Endometrial microvascular endothelial cells (primary cell): ENCODE measurements around the gene SMOC1. TPM values are rescaled to one million over a fixed set of nuclear protein-coding genes. Genes with fewer than 3 reads are reported as not detected.

Experiments used
- in situ Hi-C: cut with HindIII; loops from 2 replicates; pipeline ENCODE4 v1.10.0; 2017; ENCODE audit warnings: low sequenced_read_pairs, low pct_unique_long_range_greater_than_20kb; ENCODE audit errors: inconsistent ontology term
- total RNA-seq: library from RNA; depleted of rRNA; stranded (reverse); fragments of >200 nt; gene quantifications from one replicate; pipeline ENCODE4 v1.2.3, GENCODE V29; 2015; ENCODE audit errors: inconsistent ontology term

The SMOC1 gene
- total RNA-seq, 1 donor from 2014 or later: not detected

DNA sequence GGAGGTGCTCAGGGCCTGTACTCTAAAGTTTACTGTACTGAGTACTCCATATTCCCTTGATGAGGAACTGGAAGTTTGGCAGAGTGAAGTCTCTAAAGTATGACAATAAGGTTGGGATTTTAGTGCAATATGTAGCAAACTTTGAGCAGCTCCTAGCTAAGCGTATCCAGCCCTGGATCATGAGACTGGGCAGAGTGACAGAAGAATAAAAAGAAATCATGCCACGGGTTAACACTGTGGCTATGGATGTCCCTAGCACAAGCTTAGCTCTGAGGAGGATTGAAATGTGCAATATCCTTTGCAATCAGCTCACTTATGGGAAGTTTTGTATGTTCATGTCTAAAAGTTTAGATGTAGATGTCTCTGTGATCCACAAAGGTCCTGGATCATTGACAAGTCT lies 114.1 kb downstream of the SMOC1 start:
- in situ Hi-C loops: no loop called here

DNA sequence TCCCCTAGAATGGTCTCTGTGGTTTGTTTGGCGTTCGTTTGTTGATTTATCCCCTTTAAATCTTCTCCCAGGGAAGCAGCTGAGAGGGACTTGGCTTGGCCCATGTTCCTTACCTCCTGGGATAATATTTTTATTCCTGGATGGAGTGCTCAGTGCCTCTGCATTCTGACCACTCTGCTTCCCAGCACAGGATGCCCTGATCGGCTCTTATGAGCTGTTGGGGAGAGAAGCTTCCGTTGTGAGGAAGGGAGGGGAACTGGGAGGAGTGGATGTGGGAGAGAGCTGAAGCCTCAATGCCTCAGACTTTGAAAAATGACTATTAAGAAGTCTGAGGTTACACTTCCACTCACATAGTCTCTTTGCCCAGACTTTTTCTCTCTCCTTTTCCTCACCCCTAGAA lies 114.8 kb downstream of the SMOC1 start:
- in situ Hi-C loops: no loop called here

DNA sequence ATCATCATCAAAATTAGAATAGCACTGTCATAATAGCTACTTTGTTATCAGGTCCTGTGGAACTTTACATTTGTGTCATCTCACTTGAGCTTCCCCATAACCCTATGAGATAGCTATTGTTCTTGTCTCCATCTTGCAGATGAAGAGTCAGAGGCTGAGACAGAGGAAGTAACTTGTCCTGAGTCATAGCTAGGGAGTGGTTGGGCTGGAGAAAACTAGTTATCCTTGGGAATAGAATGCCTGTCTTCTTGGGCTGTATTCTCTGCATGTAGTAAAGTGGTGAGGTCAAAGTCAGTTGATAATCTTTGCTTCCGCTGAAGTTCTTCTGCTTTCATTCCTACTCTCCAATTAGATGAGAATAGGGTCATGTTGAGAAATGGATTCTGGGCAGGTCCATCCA lies 117.0 kb downstream of the SMOC1 start:
- in situ Hi-C loops: no loop called here

DNA sequence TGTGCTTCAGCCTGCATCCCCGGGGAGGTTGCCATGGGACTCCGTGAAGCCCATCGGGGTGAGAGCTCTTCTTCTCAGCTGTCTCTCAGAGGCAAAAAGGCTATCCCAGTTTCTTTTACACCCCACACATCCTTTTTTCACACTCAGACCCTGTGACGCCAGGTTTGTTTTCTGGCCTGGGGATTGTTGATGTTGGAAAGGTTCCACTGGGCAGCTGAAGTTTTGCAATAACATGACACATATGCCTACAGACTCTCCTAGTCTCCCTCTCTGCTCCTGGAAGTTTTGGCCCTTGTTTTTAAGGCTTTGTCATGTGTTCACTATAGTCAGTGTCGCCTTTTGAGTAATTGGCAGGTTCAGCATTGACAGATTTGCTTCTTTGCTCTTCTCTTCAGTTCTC lies 118.6 kb downstream of the SMOC1 start:
- in situ Hi-C loops: no loop called here

DNA sequence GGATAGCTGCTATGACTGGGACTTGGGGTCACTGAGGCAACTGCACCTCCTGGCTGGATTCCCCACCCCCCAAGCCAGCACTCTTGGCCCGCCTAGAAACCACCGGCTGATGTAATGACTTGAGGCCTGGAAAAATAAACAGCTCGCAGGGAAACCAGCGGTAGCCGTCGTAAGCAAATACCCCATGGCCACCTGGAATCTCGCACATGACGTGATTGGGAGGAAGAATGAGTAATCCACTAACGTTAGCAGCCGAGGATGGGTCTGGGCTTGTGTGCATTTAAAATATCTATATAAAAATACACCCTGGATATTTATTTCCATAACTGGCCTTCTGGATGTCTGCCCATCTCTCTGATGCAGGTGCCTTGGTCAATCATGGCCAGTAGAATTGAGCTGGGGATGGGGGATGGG lies 120.1 kb downstream of the SMOC1 start:
- in situ Hi-C loops: no loop called here

DNA sequence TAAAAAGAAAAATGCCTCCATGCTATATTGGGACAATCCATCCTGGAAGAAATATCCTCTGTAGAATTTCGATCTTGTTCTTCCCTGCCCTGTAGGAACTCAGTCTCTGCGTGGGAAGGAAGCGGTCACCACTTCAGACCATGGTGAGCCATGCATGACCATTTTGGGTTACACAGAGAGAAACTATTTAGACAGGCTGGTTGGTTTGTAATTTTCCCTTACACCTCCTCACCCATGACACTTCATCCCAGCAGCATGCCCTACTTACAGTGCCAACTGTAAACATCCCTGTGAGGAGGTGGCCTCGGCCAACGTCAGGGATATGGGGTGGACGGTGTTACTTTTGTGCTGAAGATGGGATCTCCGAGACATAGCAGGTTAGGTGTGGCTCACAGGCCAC lies 121.4 kb downstream of the SMOC1 start:
- in situ Hi-C loops: no loop called here

DNA sequence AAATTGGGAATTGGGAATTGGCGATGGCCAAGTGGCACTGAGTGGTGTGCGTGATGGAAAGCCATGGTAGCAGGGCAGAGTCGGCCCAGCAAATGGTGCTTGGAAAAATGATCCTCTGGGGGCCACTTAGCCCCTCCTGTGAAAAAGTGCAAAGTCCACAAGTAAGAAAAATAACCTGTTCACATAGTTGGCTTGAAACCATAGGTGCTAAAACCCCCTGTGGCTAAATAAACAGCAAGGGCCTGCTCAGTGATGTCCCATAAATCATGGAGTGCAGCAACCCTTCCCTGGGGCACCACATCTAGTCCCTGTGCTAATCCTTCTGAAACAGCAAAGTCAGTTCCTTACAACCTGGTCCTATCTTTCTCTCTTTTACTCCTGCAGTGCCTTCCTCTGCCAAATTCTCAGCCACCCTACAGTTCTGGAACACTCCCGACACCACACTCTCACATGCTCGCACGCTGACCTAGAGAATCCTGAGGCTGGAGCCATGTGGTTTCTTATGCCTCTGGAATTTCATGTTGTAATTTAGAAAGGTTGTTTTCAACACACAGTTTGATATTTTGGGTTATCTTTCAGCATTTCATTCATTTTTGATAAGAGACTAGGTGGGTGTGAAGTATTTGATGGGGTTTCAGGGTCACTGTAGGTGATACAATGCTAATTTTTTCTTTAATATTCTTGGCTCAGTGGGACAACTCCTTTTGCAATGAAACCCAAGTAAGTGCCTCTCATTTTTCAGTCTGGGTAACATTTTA lies 123.6 kb downstream of the SMOC1 start:
- in situ Hi-C loops: no loop called here

DNA sequence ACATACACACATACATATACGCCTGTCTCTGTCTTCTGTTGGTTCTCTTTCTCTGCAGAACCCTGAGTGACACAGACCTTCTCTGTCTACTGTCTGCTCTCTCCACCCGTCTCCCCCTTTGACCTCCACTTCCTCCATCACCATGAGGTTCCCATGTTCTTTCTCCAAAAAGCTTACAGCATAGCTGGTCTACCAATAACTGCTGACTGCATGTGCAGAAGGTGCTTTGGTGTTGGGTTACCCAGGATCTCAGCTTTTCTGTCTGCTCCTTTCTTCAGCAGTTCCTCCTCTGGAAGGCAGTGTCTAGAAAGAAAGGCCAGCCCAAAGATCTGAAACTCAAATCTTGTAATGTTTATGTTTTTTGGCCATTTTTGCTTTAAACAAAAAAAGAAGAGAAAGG lies 125.6 kb downstream of the SMOC1 start:
- in situ Hi-C loops: no loop called here

DNA sequence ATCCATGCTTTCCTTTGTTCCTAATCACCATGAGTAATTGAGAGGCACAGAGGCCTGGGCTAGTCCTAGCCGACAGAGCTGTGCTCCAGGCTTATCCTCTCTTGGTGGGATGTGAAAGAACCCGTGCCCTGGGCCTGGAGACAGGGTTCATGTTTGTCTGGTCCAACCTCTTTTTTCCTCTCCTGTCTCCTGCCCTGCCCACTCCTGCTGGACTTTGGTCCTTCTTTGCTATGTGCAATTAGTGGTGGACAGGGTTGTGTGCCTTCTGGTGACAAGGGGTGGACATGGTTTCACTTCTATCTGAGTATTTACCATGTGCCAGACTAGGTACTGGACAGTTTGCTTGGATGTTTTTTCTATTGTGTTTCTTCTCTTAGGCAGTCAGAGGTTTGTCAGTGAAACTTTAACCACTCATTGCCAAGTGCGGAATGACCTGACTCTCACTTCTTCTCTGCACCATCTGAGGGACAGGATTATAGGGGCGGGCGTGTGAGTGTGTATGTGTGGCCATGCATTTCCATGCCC lies 126.1 kb downstream of the SMOC1 start:
- in situ Hi-C loops: no loop called here

DNA sequence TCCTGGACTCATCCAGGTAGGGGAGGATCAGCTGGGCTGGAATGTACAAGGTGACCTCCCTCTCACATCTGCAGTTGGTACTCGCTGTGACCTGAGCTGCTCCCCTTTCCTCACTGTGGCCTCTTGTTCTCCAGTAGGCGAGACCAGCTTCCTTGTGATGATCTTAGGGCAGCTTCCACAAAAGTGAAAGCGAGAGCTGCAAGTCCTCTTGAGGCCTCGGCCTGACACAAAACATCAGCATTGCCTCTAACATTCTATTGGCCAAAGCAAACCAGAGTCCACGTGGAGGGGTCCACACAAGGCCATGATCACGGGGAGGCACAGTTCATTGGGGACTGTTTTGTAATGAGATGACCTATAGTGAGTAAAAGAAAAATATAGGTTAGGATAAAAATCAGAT lies 127.5 kb downstream of the SMOC1 start:
- in situ Hi-C loops: no loop called here

DNA sequence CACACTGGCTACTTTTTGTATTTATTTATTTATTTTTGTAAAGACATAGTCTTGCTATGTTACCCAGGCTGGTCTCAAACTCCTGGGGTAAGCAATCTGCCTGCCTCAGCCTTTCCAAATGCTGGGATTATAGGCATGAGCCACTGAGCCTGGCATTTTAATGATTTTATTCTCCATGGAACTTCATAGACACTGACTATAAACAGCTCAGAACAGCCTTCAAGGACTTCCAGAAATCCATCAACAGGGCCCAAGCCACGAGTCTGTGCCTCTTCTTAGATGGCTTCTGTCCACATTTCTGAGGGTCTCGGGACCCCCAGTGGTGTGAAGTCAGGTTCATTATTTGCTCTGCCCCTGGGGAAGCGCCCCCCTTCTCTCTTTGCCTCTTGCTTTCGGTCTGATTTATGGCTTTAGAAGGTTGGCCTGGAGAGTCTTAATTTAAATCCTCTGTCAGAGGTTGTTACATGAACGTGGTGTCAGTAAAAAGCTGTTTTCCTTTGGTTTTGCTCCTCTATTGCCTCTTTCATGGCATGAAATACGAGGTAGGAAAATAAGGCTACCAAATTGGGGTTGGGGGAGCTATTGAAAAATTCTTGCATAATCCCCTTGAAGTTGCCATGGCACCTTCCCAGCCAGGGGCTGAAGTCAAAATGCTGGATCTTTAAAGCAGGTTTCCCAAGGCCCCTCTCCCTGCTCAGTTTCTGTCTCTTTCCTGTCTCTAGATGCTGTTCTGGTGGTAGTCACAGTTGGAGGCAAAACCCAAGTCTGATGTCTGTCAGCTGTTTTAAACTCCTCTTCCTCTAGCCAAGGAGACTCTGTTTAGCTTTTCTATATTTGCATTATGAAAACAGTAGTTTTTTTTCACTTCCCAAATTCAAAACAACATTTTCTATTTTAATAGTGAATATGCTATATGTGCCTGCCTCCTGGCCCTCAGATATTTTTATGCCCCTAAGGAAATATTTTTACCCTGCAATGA lies 129.4 kb downstream of the SMOC1 start:
- in situ Hi-C loops: no loop called here

DNA sequence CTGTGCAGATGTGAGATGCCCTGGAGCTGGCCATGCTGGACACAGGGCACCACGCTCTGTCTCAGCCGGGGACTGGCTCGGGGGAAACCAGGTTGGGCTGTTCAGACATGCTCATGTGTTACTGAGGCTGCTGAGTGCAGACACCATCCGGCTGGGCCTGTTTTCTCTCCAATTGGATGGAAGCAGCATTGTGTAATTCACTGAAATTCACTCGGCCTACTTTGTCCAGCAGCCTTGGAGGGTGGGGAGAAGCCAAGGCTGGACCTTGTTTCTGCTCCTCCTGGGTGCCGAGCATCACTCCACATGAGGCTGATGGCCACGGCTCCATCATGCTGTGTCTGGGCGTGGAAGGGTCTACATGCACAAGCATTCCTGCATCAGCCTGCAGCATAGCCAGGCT lies 130.7 kb downstream of the SMOC1 start:
- in situ Hi-C loops: no loop called here

DNA sequence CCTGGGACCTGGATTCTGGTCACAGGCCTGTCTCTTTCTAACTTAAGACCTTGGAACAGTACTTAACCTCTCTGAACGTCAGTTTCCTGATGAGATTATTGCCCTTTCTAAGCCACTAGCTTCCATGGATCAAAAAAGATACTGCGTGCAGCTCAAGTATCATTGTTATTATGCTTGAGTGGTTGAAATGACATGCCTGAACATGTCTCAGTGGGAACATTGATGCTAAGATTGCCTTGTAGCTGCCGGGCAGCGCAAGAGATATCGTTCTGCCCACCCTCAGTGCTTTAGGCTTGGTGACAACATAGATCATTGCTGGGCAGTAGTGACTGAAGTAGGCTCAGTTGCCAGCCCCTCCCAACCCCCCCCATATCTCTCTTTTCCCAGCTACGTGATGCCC lies 131.9 kb downstream of the SMOC1 start:
- in situ Hi-C loops: no loop called here

DNA sequence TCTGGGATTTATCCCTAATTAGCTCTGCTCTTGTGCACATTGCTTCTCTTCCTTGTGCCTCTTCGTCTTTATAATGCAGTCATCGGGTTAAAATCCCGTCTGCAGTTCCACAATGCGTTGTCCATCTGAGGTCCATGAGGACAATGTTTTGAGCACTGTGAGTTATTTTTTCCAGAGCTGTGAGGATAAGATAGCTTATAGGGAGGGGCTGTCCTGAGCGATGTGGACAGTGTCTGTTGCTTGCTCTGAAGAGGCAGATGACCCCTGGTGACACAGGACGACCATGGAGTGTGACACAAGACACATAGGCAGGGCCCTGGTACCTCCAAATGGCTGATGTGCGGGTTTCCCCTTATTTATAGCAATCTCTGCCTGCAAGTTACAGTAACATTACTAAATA lies 132.5 kb downstream of the SMOC1 start:
- in situ Hi-C loops: no loop called here

DNA sequence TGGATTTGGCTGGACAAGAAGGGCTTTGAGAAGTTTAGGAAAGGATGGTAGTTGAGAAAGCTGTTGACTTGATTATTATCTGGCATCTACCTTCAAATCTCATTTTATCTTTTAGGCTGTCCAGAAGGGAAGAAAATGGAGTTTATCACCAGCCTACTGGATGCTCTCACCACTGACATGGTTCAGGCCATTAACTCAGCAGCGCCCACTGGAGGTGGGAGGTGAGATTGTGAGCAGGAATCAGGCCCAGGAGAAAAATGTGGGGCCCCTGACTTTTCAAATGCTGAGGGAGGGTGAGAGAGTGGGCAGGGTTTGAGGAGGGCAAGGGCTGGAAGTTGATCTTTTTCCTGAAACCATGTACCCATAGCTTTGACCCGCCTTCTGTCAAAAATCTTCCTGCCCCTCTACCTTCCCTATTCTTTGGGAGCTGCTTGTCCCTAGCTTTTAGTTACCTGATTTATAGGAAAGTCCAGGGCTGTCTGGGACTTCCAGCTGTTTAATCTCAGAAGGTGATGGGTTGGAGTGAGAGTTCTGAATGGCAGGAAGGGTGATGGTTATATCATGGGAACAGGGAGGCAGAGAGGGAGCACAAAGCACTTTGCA lies 134.2 kb downstream of the SMOC1 start:
- in situ Hi-C loops: no loop called here

DNA sequence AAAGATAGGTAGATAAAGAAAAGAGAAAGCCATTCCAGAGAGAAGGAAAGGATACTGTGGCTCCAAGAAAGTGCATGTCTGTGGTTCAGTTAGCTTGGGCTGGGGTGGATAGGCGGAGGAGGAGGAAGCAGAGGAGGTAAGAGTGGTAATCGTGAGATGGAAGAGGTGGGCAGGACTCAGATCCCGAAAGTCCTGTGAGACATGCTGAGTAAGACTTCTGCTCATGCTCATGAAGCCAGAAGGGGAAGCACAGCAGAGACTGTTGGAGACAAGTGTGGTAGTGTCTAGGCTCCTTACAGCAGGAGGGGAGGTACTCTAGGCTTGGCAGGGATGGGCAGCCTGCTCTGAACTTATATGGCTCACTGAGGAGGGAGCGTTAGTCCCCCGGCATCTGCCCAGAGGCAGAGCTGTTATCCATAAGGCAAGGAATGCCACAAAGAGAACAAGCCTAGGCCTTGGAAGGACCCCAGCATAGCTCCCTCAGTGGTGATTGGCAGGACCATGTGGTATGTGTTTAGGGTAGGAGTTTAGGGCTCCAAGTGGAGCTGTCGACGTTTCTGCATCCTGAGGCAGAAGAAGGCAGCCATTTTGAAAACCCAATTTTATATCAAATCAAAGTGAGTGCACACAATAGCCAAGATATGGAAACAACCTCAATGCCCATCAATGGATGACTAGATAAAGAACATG lies 135.3 kb downstream of the SMOC1 start:
- in situ Hi-C loops: no loop called here

DNA sequence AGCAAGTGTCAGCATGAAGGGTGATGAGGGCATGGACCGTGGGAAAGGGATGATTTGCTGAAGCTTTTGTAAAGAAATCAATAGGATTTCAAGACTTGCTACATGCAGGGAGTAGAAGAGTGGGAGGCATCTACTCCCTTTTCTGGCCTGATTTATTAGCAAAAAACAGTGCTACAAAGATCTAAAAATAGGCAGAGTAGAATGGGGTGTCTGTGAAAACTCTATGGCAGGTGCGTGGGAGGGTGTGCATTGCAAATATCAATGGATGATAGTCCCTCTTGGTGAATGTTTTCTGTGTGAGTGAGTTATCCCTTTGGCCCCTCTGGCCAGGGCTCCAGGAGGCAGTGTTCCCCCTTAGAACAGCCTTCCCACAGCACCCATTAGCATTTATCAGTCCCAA lies 139.0 kb downstream of the SMOC1 start:
- in situ Hi-C loops: no loop called here

DNA sequence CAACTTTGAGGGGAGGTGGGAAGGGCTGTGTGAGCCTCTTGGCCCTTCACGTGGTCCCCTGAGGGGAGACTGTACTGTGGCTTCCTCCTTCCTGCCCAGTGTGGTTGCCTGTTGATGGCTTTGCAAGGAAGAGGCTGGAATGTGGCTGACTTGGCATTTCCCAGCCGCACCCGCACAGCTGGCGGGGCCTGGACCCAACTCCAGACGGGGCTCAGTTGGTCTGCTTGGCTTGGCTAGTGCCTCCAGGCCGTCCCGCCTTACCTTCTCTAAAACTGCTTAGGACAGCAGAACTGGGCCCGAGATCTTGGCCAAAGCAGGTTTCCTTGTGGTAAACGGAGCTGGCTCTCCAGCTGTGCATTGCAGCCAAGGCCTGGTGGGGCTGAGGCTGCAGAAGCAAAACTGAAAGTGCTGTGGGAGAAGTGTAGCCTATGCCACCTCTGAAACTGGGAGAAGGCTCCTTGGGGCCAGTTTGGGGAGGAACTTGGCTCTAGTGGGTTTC lies 139.5 kb downstream of the SMOC1 start:
- in situ Hi-C loops: no loop called here

DNA sequence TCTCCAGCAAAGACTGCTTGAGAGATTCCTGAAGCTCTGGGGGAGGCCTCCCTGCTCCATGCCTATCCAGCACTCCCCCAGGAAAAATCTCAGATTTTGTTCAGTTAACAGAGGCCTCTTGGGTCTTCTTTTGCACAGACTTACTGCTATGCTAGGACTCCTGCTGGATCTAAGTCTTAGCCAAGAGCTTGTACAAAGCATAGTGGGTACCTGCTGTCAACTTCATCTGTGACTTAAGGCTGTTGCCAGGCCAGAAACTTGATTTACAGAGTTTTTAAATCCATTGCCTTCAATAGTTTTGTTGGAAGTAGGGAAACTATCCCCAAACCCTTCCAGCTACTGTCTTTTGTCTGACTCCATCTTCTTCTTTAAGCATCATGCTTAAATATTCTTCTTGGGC lies 140.5 kb downstream of the SMOC1 start:
- in situ Hi-C loops: no loop called here
